GM18511 (cell line): Measurements from ENCODE around the gene DBN1.

Experiments used
- ATAC-seq: cut with Tn5 transposase; IDR thresholded peaks from one replicate; pipeline ENCODE4 v1.9.1; 2021; ENCODE audit warnings: mild to moderate bottlenecking, moderate library complexity; ENCODE audit not compliant: unreplicated experiment

The DBN1 gene

GRCh38 chr5:177457852-177458681, 15.4 kb downstream of the DBN1 start:
- ATAC-seq, result no peak

DNA sequence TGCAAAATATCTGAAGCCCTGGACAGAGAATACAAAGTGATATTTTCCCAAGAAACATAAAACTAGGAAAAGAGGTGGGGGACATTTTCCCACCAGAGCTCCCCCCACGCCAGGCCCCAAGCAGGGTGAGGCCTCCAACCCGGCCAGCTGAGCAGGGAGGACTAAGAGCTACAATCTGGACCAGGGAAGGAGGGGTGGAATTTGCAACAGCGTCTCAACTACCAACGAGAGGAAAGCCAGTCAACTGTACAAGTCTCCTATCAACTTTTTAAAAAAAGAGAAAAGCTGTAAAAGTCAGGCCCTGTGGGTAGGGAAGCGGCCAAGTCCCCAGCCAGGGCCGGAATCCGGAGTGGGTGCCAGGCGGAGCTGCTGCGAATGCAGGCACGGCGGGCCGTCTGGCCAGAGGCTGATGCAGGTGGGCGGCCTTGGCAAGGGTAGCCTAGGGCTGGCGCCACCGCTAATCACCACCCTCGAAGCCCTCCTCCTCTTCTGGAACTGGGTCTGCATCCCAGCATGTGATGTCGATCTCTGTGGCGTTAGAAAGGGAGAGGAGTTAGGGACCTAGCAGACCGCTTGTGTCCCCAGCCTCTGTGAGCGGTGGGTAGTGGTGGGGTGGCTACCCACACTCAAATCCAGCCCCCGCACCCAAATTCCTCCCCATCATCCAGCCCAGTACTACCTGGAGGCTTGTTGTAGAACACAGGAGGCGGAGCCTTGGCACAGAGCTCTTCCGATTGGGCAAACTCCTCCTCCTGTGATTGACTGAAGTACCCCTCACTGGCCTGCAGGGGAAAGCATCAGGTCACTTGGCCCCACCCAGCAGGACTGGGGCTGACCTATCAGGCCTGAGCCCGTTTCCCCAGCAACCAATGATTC, 16.2 kb downstream of the DBN1 start:
- ATAC-seq, result peak; percentile 33

DNA sequence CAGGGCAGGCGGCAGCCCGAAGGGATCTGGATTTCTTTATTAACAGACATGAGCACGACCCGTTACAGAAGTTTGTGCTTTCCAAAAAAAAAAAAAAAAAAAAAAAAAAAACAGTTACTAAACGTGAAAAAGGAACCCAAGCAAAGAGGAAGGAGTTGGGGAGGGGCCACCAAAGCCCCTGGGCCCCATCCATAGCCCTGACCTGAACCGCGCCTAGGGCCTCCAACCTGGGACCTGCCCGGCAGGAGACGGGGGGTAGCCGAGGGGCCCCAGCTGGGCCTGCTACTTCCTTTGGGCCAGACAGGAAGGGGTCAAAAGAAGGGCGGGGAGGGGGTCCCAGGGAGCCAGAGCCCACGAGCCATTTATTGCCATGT, 16.9 kb downstream of the DBN1 start:
- ATAC-seq, result no peak

GRCh38 chr5:177455661-177456590, 17.5 kb downstream of the DBN1 start:
- ATAC-seq, result peak; percentile 33

GRCh38 chr5:177455036-177455660, 18.3 kb downstream of the DBN1 start:
- ATAC-seq, result peak; percentile 60

DNA sequence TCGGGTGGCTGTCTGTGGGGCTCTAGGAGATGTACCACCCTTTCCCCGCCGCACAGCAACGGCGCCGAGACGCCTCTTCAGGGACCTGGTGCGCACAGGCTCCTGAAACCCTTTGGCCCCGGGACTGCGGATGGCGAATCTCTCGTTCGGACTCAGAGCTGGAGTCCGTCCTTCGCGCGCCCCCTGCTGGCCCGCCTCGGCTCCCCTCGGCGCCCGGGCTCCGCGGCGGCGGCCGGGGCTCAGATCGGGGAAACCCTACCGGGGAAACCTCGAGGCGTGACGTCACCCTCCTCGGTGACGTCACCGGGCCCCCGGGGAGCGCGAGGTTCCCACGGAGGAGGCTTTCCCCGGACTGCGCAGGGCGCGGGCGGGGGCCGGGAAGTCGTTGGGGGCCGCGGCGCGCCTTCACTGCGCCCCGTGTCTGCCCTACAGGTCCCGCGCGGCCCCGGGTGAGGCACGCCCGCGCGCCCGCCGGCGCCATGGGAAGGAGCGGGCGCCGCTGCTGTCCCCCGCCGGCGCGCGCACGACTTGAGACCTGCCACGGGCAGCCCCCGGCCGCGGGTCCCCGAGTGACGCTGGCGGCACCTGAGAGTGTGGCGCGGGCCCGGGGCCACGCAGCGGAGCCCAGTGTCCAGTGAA, 18.9 kb downstream of the DBN1 start:
- ATAC-seq, result peak; percentile 54

- peak; percentile 6 for ATAC-seq
Measured at GRCh38 chr5:177453852-177454396, 19.5 kb downstream of the DBN1 start.

DNA sequence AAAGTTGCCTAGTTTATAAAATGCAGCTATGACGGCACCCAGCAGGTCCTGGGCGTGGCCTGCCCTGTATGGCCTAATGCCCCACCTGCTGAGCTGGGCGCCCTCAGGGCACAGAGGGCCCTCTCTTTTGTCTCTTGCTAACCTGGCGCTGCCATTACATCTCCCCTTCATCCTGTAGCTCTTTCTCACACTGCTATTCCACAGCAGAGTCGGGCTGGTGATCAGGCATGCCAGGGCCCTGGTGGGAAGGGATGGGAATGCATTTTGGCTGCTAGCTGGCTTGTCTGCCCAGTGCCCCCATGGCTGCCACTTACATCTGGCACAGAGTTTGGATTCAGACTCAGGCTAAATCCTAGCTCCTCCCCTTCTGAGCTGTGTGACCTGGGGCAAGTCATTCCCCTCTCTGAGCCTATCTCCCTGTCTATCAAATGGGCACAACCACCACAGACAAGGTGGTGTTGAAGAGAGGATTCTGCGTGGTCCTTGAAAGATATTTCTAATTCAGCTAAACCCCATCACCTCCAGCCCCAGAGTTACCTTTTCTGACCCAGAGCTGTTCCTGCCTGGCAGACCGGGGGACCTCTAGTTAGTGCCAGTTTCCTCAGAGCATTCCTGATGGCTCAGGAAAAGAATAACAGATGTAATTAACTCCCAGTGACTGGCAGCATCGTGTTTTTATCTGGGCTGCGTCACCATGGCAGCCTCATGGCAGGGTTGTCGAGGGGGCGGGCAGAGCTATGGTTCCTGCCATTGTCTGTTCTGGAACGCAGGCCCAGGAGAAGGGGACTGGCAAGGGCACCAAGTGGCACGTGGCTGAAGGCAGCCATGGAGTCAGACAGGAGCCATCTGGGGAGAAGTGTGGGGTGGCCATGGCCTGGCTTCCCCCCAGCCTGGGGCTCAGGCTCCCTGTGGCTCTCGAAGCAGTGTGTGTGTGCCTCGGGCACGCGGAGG, 20.5 kb downstream of the DBN1 start:
- no peak for ATAC-seq

DNA sequence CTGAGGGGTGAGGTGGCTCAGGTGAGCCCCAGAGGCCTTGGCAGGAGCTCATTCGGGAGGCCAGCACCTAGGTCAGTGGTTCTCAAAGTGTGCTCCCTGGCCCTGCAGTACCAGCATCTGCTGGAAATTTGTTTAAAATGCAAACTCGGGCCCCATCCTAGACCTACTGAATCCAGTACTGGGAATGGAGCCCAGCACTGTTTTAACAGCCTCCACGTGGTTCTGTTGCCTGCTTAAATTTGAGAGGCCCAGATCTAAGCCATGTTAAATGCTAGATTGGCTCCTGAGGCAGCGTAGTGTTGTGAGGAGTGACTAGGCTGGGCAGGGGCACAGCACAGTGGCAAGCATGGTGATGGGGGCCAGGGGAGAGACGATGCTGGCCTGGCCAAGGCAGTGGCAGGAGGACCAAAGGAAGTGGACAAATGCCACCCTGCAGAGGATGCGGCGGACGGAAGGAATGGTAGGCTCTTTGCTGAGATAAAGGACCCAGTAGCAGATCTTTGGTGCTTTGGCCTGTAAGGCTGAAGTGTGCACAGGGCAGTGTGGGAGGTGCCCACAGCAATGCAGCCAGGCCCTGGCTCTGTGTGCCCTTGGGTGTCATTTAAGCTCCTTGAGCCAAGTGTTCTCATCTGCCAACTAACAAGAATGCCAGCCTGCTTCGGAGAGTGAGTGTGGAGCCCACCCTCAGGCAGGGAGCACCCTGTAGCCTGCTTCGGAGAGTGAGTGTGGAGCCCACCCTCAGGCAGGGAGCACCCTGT, 22.6 kb downstream of the DBN1 start:
- no peak for ATAC-seq

GRCh38 chr5:177449140-177450061, 24.0 kb downstream of the DBN1 start:
- ATAC-seq, result no peak

GRCh38 chr5:177448244-177448950, 25.0 kb downstream of the DBN1 start:
- no peak for ATAC-seq

DNA sequence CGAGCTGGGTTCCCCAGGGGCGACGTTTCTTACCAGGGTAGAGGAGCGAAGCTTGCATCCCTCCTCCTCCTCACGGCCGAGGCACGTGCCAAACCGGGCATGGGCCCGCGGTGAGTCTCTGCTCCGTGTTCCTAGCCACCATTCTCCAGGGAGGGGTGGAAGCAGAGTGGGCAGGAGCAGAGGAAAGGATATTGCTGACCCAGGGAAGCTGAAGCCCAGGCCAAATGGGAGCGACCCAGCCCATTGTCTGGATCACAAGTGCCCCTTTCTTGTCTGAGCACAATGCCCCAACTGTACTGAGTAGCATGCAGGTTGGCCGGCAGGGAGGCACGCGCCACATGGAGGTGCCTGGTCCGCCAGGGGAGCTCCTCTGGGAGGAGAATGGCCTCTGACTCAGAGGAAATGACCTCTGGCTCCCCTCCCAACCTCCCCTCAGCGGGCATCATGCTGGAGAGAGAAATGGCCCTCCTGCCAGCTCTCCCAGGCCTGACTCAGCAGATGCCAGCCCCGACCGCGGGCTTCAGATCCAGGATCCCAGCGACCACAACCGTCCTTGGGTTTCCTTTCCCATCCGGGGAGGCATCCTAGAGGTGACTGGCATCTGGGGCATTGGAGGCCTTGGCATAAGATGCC, 25.7 kb downstream of the DBN1 start:
- no peak for ATAC-seq

- peak; percentile 35 for ATAC-seq
Measured at GRCh38 chr5:177447066-177447610, 26.3 kb downstream of the DBN1 start.

DNA sequence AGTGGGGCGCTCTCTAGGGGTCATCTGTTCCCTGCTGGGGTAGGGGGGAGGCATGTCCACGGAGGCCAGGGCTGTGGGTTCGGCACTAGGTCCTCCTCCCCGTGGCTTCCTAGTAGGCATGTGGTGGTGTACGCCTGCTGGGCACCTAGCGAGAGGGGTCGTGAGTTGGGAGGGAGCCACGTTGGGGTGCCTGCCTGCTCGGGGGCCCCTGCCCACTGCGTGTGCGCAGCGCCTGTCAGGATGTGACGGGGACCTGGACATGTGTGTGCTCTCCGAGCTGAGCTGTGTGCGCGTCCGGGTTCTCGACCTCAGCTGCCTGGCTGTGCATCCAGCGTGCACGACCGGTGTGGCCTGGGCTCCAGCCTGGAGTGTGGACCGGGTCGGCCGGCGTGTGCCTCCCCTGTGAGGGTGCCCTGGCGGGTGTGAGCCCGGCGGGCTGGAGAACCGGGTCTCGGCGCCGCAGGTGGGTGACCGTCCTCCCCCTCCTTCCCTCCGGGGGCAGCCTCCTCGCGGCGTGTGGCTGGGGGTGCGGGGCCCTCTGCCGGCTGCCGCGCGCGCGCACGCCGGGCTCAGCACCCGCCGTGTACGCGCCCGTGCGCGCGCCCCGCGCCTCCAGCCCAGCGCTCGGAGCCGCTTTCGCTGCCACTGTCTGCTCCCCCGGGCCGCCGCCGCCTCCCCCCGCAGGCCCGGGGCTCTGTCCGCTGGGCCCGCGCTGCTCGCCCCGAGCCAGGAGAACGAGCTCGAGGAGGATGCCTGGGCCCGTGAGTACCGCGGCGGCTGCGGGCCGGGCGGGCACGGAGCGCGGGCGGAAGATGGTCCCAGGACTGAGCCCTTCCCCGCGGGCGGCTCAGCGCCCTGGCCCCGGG, 27.0 kb downstream of the DBN1 start, which contains the start of gene PRR7:
Gene PRR7, plus strand, starts transcription at position 615 of the 866 bp plus-strand sequence. CDS start 8,254 bp downstream, outside the sequence.
- ATAC-seq, result peak; percentile 58

DNA sequence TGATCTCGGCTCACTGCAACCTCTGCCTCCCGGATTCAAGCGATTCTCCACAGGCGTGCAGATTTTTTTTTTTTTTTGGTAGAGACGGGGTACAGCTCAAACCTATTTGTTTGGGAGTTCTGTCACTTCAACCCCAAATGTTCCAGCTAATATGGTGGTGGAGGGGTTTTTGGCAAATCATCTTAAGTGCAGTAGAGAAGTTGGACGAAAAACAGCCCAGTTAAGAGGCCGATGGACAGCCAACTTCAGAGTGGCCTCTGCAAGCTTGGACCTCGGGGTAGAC, 27.6 kb downstream of the DBN1 start:
- no peak for ATAC-seq
